ENCODE measurements around the gene GDAP1L1. TPM values are rescaled to one million over a fixed set of nuclear protein-coding genes. Genes with fewer than 3 reads are reported as not detected.
"Not testable (repeated sequence)": the region's sequence is repeated elsewhere in the genome, so short reads cannot be mapped to it uniquely, and the experiment has no call there.

The GDAP1L1 gene
- total and polyA plus RNA-seq, 2 donors from 2014 or later = not detected

- no peak overlapping the region for H3K27ac ChIP-seq (ENCODE audit: low read depth in 2 of 2, low read length in 2 of 2)
- H3K4me1 ChIP-seq (ENCODE audit: control insufficient read depth in 2 of 3, insufficient read depth in 2 of 3, low read depth in 1 of 3, low read length in 3 of 3) = no peaks in the 10 kb centered on the region
- DNase-seq (no peak), FAIRE-seq (no peak)
- no peaks in the 10 kb centered on the region for H3K36me3 ChIP-seq (ENCODE audit: control insufficient read depth in 2 of 3, insufficient read depth in 3 of 3, low read length in 3 of 3)
- no peak overlapping the region for H3K4me3 ChIP-seq (ENCODE audit: low read length in 3 of 3)
- intact Hi-C loops (cut with DNase I) = no loop called here
- H3K9ac ChIP-seq (ENCODE audit: low read length in 3 of 3) = no peak overlapping the region
- TF ChIP-seq CTCF (IDR thresholded peaks at IDR 0.05; ENCODE audit: borderline replicate concordance, extremely low read depth, insufficient read depth) = no peak
- no peaks in the 10 kb centered on the region for H3K27me3 ChIP-seq (ENCODE audit: control insufficient read depth, insufficient read depth, low read length)
- H3K9me3 ChIP-seq (ENCODE audit: control insufficient read depth in 2 of 3, insufficient read depth in 1 of 3, low read length in 3 of 3) = no peaks in the 10 kb centered on the region
Measured at GRCh38 chr20:44231193-44231592, 15.9 kb upstream of the GDAP1L1 start.

- TF ChIP-seq CTCF (IDR thresholded peaks at IDR 0.05; ENCODE audit: borderline replicate concordance, extremely low read depth, insufficient read depth) = no peak
- H3K9me3 ChIP-seq (ENCODE audit: control insufficient read depth in 2 of 3, insufficient read depth in 1 of 3, low read length in 3 of 3) = no peaks in the 10 kb centered on the region
- H3K4me3 ChIP-seq (ENCODE audit: low read length in 3 of 3) = no peak overlapping the region
- H3K36me3 ChIP-seq (ENCODE audit: control insufficient read depth in 2 of 3, insufficient read depth in 3 of 3, low read length in 3 of 3) = no peaks in the 10 kb centered on the region
- intact Hi-C loops (cut with DNase I) = no loop called here
- no peaks in the 10 kb centered on the region for H3K27me3 ChIP-seq (ENCODE audit: control insufficient read depth, insufficient read depth, low read length)
- H3K27ac ChIP-seq (ENCODE audit: low read depth in 2 of 2, low read length in 2 of 2) = no peak overlapping the region
- DNase-seq = no peak
- no peaks in the 10 kb centered on the region for H3K4me1 ChIP-seq (ENCODE audit: control insufficient read depth in 2 of 3, insufficient read depth in 2 of 3, low read depth in 1 of 3, low read length in 3 of 3)
- no peak overlapping the region for H3K9ac ChIP-seq (ENCODE audit: low read length in 3 of 3)
- FAIRE-seq = no peak
Measured at GRCh38 chr20:44231713-44232468, 15.2 kb upstream of the GDAP1L1 start.

- H3K4me1 ChIP-seq (ENCODE audit: control insufficient read depth in 2 of 3, insufficient read depth in 2 of 3, low read depth in 1 of 3, low read length in 3 of 3); H3K9ac ChIP-seq (ENCODE audit: low read length in 3 of 3); H3K36me3 ChIP-seq (ENCODE audit: control insufficient read depth in 2 of 3, insufficient read depth in 3 of 3, low read length in 3 of 3); H3K27ac ChIP-seq (ENCODE audit: low read depth in 2 of 2, low read length in 2 of 2); H3K4me3 ChIP-seq (ENCODE audit: low read length in 3 of 3); intact Hi-C loops (cut with DNase I); H3K9me3 ChIP-seq (ENCODE audit: control insufficient read depth in 2 of 3, insufficient read depth in 1 of 3, low read length in 3 of 3); FAIRE-seq; DNase-seq; H3K27me3 ChIP-seq (ENCODE audit: control insufficient read depth, insufficient read depth, low read length): not testable (repeated sequence)
Measured at GRCh38 chr20:44232469-44232856, 14.6 kb upstream of the GDAP1L1 start.

GRCh38 chr20:44233436-44234016 lies 13.6 kb upstream of the GDAP1L1 start:
- no peaks in the 10 kb centered on the region for H3K36me3 ChIP-seq (ENCODE audit: control insufficient read depth in 2 of 3, insufficient read depth in 3 of 3, low read length in 3 of 3)
- no peak for TF ChIP-seq CTCF (IDR thresholded peaks at IDR 0.05; ENCODE audit: borderline replicate concordance, extremely low read depth, insufficient read depth)
- no peaks in the 10 kb centered on the region for H3K4me1 ChIP-seq (ENCODE audit: control insufficient read depth in 2 of 3, insufficient read depth in 2 of 3, low read depth in 1 of 3, low read length in 3 of 3)
- no peak overlapping the region for H3K27ac ChIP-seq (ENCODE audit: low read depth in 2 of 2, low read length in 2 of 2)
- no peaks in the 10 kb centered on the region for H3K27me3 ChIP-seq (ENCODE audit: control insufficient read depth, insufficient read depth, low read length)
- intact Hi-C loops (cut with DNase I) = no loop called here
- no peak for FAIRE-seq
- no peak for DNase-seq
- H3K4me3 ChIP-seq (ENCODE audit: low read length in 3 of 3) = no peak overlapping the region
- no peaks in the 10 kb centered on the region for H3K9me3 ChIP-seq (ENCODE audit: control insufficient read depth in 2 of 3, insufficient read depth in 1 of 3, low read length in 3 of 3)
- no peak overlapping the region for H3K9ac ChIP-seq (ENCODE audit: low read length in 3 of 3)
